ENCODE measurements around the gene PLPP2. TPM values are rescaled to one million over a fixed set of nuclear protein-coding genes. Genes with fewer than 3 reads are reported as not detected.
A peak's percentile ranks its signal among the peaks of the same experiment; 100 is the strongest.

PLPP2 gene
- polyA plus RNA-seq, 2 donors = 9.8 to 18.5 TPM

DNA sequence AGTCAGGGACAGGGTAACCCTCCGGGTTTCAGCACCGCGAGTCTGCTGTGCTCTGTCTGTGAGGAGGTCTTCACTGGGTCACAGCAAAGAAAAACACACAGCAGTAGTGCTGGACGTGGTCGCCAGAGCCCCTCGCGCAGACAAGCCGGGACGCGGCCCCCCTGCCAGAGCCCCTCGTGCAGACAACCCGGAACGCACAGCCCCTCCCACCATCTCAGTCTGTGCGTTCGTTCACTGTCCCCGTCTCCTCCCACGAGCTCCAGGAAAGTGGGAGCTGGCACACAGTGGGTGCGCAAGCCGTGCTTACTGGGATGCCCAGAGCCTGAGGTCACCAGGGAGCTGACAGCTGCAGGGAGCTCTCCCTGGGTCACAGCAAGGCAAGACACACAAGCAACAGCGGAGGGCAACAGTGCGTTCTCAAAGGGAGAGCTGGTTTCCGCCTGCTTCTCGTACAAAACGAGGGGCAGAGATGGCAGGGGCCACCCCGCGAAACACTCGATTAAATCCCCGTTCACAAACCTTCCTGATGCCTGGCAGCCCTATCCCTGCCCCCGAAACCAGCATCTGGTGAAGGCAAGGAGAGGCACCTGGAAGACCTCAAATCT lies 3.2 kb upstream of the PLPP2 start:
- no peaks in the 10 kb centered on the region for H3K36me3 ChIP-seq (ENCODE audit: control insufficient read depth in 2 of 2, insufficient read depth in 2 of 2, low read length in 1 of 2)
- peaks cover 0 to 3% of the 10 kb centered on the region in 2 donors for H3K9me3 ChIP-seq (ENCODE audit: control insufficient read depth in 2 of 2, insufficient read depth in 1 of 2, low read depth in 1 of 2, low read length in 1 of 2)
- WGBS, 2 donors = 4 to 11% methylated on average over 29 of the region's 29 CpGs
- peaks cover 0 to 4% of the 10 kb centered on the region in 2 donors for H3K27me3 ChIP-seq (ENCODE audit: control insufficient read depth in 1 of 2, insufficient read depth in 2 of 2, low read length in 2 of 2)
- H3K27ac ChIP-seq (ENCODE audit: low read depth in 2 of 2, low read length in 1 of 2) = no peak overlapping the region
- H3K4me3 ChIP-seq (ENCODE audit: low read depth in 1 of 2, low read length in 2 of 2) = no peak overlapping the region
- H3K4me1 ChIP-seq (ENCODE audit: control insufficient read depth in 2 of 2, insufficient read depth in 2 of 2, low read length in 1 of 2) = peaks cover 2 to 8% of the 10 kb centered on the region in 2 donors

DNA sequence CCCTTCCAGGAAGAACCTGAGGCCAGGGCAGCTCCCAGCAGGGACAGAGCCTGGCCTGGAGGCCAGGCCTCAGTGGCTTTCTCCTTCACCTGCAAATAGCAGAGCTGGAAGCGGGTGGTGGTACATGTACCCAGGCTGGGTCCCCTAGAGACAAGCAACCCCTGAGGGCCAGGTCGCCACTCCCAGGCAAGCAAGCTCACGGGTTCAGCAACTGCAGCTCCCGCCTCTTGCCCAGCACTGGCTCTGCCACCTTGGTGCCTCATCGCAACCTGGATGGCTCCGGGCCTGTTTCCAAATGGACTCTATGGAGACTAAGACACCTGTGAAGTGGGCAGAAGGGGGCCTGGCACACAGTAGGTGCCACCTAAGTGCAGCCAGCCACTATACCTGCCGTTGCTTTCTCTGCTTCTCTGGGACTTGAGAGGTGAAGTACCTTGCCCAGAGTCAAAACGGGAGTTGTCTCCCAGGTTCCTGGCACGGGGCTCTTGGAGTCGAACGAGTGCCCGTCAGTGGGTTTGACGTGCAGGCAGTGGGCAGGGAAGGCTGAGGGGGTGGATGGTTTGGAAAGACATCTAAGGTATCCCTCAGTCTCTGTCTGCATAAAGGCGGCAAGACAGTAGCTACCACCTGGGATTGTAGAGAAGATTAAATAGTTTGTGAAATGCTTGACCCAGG lies 2.4 kb upstream of the PLPP2 start:
- H3K9me3 ChIP-seq (ENCODE audit: control insufficient read depth in 2 of 2, insufficient read depth in 1 of 2, low read depth in 1 of 2, low read length in 1 of 2) = peaks cover 0 to 3% of the 10 kb centered on the region in 2 donors
- no peak overlapping the region for H3K4me3 ChIP-seq (ENCODE audit: low read depth in 1 of 2, low read length in 2 of 2)
- no peak overlapping the region for H3K27ac ChIP-seq (ENCODE audit: low read depth in 2 of 2, low read length in 1 of 2)
- peaks cover 2 to 8% of the 10 kb centered on the region in 2 donors for H3K4me1 ChIP-seq (ENCODE audit: control insufficient read depth in 2 of 2, insufficient read depth in 2 of 2, low read length in 1 of 2)
- 56 to 69% methylated on average over 14 of the region's 14 CpGs for WGBS, 2 donors
- H3K36me3 ChIP-seq (ENCODE audit: control insufficient read depth in 2 of 2, insufficient read depth in 2 of 2, low read length in 1 of 2) = no peaks in the 10 kb centered on the region
- H3K27me3 ChIP-seq (ENCODE audit: control insufficient read depth in 1 of 2, insufficient read depth in 2 of 2, low read length in 2 of 2) = peaks cover 0 to 4% of the 10 kb centered on the region in 2 donors

- H3K27ac ChIP-seq (ENCODE audit: low read depth in 2 of 2, low read length in 1 of 2) = no peak overlapping the region
- peaks cover 0 to 4% of the 10 kb centered on the region in 2 donors for H3K27me3 ChIP-seq (ENCODE audit: control insufficient read depth in 1 of 2, insufficient read depth in 2 of 2, low read length in 2 of 2)
- H3K4me1 ChIP-seq (ENCODE audit: control insufficient read depth in 2 of 2, insufficient read depth in 2 of 2, low read length in 1 of 2) = peaks cover 2 to 8% of the 10 kb centered on the region in 2 donors
Observed at GRCh38 chr19:292951-293350, 1.7 kb upstream of the PLPP2 start.

GRCh38 chr19:292281-292884 lies 1.2 kb upstream of the PLPP2 start:
- H3K4me3 ChIP-seq (ENCODE audit: low read depth in 1 of 2, low read length in 2 of 2) = no peak overlapping the region
- peaks cover 0 to 4% of the 10 kb centered on the region in 2 donors for H3K27me3 ChIP-seq (ENCODE audit: control insufficient read depth in 1 of 2, insufficient read depth in 2 of 2, low read length in 2 of 2)
- H3K36me3 ChIP-seq (ENCODE audit: control insufficient read depth in 2 of 2, insufficient read depth in 2 of 2, low read length in 1 of 2) = no peaks in the 10 kb centered on the region
- peaks cover 0 to 3% of the 10 kb centered on the region in 2 donors for H3K9me3 ChIP-seq (ENCODE audit: control insufficient read depth in 2 of 2, insufficient read depth in 1 of 2, low read depth in 1 of 2, low read length in 1 of 2)
- H3K4me1 ChIP-seq (ENCODE audit: control insufficient read depth in 2 of 2, insufficient read depth in 2 of 2, low read length in 1 of 2) = peaks cover 2 to 8% of the 10 kb centered on the region in 2 donors
- WGBS, 2 donors = 79 to 88% methylated on average over 15 of the region's 15 CpGs
- H3K27ac ChIP-seq (ENCODE audit: low read depth in 2 of 2, low read length in 1 of 2) = no peak overlapping the region

More at GRCh38 chr19:292951-293350, 1.7 kb upstream of the PLPP2 start:
- 82 to 87% methylated on average over 4 of the region's 4 CpGs for WGBS, 2 donors
- H3K9me3 ChIP-seq (ENCODE audit: control insufficient read depth in 2 of 2, insufficient read depth in 1 of 2, low read depth in 1 of 2, low read length in 1 of 2) = peaks cover 0 to 3% of the 10 kb centered on the region in 2 donors
- no peak overlapping the region for H3K4me3 ChIP-seq (ENCODE audit: low read depth in 1 of 2, low read length in 2 of 2)
- no peaks in the 10 kb centered on the region for H3K36me3 ChIP-seq (ENCODE audit: control insufficient read depth in 2 of 2, insufficient read depth in 2 of 2, low read length in 1 of 2)

GRCh38 chr19:291561-292280 lies 518 bp upstream of the PLPP2 start:
- 19 to 26% methylated on average over 53 to 68 of the region's 71 CpGs for WGBS, 2 donors
- Histone ChIP-seq H3K9me3 (ENCODE audit: control insufficient read depth in 2 of 2, insufficient read depth in 1 of 2, low read depth in 1 of 2, low read length in 1 of 2) (peaks cover 0 to 3% of the 10 kb centered on the region in 2 donors), H3K36me3 (ENCODE audit: control insufficient read depth in 2 of 2, insufficient read depth in 2 of 2, low read length in 1 of 2) (no peaks in the 10 kb centered on the region), H3K27me3 (ENCODE audit: control insufficient read depth in 1 of 2, insufficient read depth in 2 of 2, low read length in 2 of 2) (peaks cover 0 to 4% of the 10 kb centered on the region in 2 donors), H3K4me3 (ENCODE audit: low read depth in 1 of 2, low read length in 2 of 2) (peak overlapping the region; percentile 31 to 40), H3K27ac (ENCODE audit: low read depth in 2 of 2, low read length in 1 of 2) (peak overlapping the region in 1 of 2 donors; percentile 35), H3K4me1 (ENCODE audit: control insufficient read depth in 2 of 2, insufficient read depth in 2 of 2, low read length in 1 of 2) (peaks cover 2 to 8% of the 10 kb centered on the region in 2 donors)

DNA sequence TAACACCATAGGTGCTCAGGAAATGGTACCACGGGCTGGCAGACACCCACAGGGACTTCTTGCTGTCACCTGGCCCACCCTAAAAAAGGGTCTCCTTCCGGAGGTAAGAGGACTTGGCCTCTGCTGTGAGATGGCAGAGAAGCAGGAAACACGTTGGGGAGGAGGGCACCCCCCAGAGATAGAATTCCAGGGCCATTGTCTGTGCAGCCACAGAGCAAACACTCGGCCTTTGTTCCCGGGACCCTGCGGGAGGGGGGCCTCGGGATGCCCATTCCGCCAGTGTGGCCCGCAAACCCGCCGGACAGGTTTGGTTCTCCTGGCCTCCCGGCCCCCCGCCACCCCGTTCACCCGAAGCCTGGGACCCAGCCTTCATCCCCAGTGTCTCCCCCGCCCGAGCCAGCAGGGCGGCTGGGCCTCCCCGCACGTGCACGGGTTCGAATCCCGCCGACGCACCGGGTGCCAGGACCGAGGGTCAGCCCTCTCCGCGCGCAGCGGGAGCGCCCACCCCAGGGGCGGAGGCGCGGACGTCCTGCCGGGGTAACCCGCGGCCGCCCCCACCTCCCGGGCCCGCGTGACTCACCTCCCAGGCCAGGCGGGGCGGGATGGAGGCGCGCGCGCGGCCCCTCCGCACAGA lies 714 bp downstream of the PLPP2 start:
- Histone ChIP-seq H3K27ac (ENCODE audit: low read depth in 2 of 2, low read length in 1 of 2) (peak overlapping the region; percentile 73 to 92), H3K9me3 (ENCODE audit: control insufficient read depth in 2 of 2, insufficient read depth in 1 of 2, low read depth in 1 of 2, low read length in 1 of 2) (peaks cover 0 to 3% of the 10 kb centered on the region in 2 donors), H3K27me3 (ENCODE audit: control insufficient read depth in 1 of 2, insufficient read depth in 2 of 2, low read length in 2 of 2) (peaks cover 0 to 4% of the 10 kb centered on the region in 2 donors), H3K4me3 (ENCODE audit: low read depth in 1 of 2, low read length in 2 of 2) (peak overlapping the region; percentile 41 to 50), H3K36me3 (ENCODE audit: control insufficient read depth in 2 of 2, insufficient read depth in 2 of 2, low read length in 1 of 2) (no peaks in the 10 kb centered on the region), H3K4me1 (ENCODE audit: control insufficient read depth in 2 of 2, insufficient read depth in 2 of 2, low read length in 1 of 2) (peaks cover 2 to 8% of the 10 kb centered on the region in 2 donors)
- WGBS, 2 donors = 3% methylated on average over 48 to 51 of the region's 51 CpGs

GRCh38 chr19:289651-290371 lies 1.4 kb downstream of the PLPP2 start:
- Histone ChIP-seq H3K9me3 (ENCODE audit: control insufficient read depth in 2 of 2, insufficient read depth in 1 of 2, low read depth in 1 of 2, low read length in 1 of 2) (peaks cover 0 to 3% of the 10 kb centered on the region in 2 donors), H3K27ac (ENCODE audit: low read depth in 2 of 2, low read length in 1 of 2) (peak overlapping the region; percentile 73 to 92), H3K4me1 (ENCODE audit: control insufficient read depth in 2 of 2, insufficient read depth in 2 of 2, low read length in 1 of 2) (peaks cover 2 to 5% of the 10 kb centered on the region in 2 donors), H3K36me3 (ENCODE audit: control insufficient read depth in 2 of 2, insufficient read depth in 2 of 2, low read length in 1 of 2) (no peaks in the 10 kb centered on the region), H3K4me3 (ENCODE audit: low read depth in 1 of 2, low read length in 2 of 2) (no peak overlapping the region), H3K27me3 (ENCODE audit: control insufficient read depth in 1 of 2, insufficient read depth in 2 of 2, low read length in 2 of 2) (peaks cover 0 to 4% of the 10 kb centered on the region in 2 donors)
- 30 to 34% methylated on average over 25 to 26 of the region's 26 CpGs for WGBS, 2 donors

DNA sequence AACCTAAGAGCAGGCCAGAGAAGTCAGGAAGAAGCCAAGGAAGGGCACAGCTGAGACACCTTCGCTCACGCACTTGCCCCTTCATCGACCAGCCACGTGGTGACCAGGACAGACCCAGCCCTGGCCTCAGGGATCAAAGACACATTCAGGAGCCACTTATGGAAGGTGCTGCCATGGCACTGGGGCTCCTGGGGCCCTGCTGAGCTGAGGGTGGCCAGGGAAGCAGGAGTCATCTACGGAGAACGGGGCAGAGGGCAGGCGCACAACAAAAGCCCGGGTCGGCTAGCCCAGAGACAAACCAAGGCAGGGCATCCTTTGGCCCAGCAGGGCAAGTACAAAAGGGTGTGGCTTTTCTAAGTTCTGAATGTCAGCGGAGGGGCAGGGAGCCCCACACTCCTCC lies 2.3 kb downstream of the PLPP2 start:
- Histone ChIP-seq H3K9me3 (ENCODE audit: control insufficient read depth in 2 of 2, insufficient read depth in 1 of 2, low read depth in 1 of 2, low read length in 1 of 2) (peaks cover 0 to 3% of the 10 kb centered on the region in 2 donors), H3K27ac (ENCODE audit: low read depth in 2 of 2, low read length in 1 of 2) (no peak overlapping the region), H3K4me1 (ENCODE audit: control insufficient read depth in 2 of 2, insufficient read depth in 2 of 2, low read length in 1 of 2) (peaks cover 0 to 2% of the 10 kb centered on the region in 2 donors), H3K36me3 (ENCODE audit: control insufficient read depth in 2 of 2, insufficient read depth in 2 of 2, low read length in 1 of 2) (no peaks in the 10 kb centered on the region), H3K27me3 (ENCODE audit: control insufficient read depth in 1 of 2, insufficient read depth in 2 of 2, low read length in 2 of 2) (peaks cover 0 to 4% of the 10 kb centered on the region in 2 donors), H3K4me3 (ENCODE audit: low read depth in 1 of 2, low read length in 2 of 2) (no peak overlapping the region)
- WGBS, 2 donors = 73 to 85% methylated on average over 10 of the region's 10 CpGs

Data from esophagus (tissue), 2 donors.